SK-N-SH treated with all-trans-retinoic acid at 6 μM for 48 hours (cell line): Measurements from ENCODE around the gene FPR3.

Experiments used
- ATAC-seq: fragments of 200-7000 bp; cut with Tn5 transposase; 3 replicates; pipeline ENCODE4 v1.9.1; 2020; ENCODE audit warnings: mild to moderate bottlenecking, moderate library complexity
- ARNTL ChIP-seq: fragments of 450-650 bp; formaldehyde crosslinking; IDR thresholded peaks from 2 replicates; pipeline ENCODE4 v1.5.0; 2020; ENCODE audit warnings: low read depth, mild to moderate bottlenecking, moderate library complexity, borderline replicate concordance
- BACH2 ChIP-seq: fragments of 250-450 bp; sonication (Bioruptor Pico); IDR thresholded peaks from 2 replicates; pipeline ENCODE4 v1.9.0; 2021; ENCODE audit warnings: mild to moderate bottlenecking, borderline replicate concordance
- CSDC2 ChIP-seq: fragments of 250-450 bp; sonication (Bioruptor Pico); IDR thresholded peaks from 2 replicates; pipeline ENCODE4 v1.5.0; 2020; ENCODE audit warnings: mild to moderate bottlenecking, moderate library complexity
- ESRRG ChIP-seq: fragments of 250-450 bp; sonication (Bioruptor Pico); IDR thresholded peaks from 2 replicates; pipeline ENCODE4 v1.6.1; 2021; ENCODE audit warnings: mild to moderate bottlenecking
- GLIS3 ChIP-seq: fragments of 250-450 bp; sonication (Bioruptor Pico); IDR thresholded peaks from 2 replicates; pipeline ENCODE4 v1.5.0; 2020; ENCODE audit warnings: mild to moderate bottlenecking, moderate library complexity
- ISL1 ChIP-seq: fragments of 250-450 bp; sonication (Bioruptor Pico); IDR thresholded peaks from 2 replicates; pipeline ENCODE4 v2.1.2; 2022; ENCODE audit warnings: mild to moderate bottlenecking, moderate library complexity
- OSR1 ChIP-seq: fragments of 250-450 bp; sonication (Bioruptor Pico); IDR thresholded peaks from 2 replicates; pipeline ENCODE4 v1.8.0; 2022; ENCODE audit warnings: moderate library complexity, mild to moderate bottlenecking, inconsistent platforms
- PPARA ChIP-seq: fragments of 250-450 bp; sonication (Bioruptor Pico); IDR thresholded peaks from 2 replicates; pipeline ENCODE4 v1.5.0; 2020; ENCODE audit warnings: mild to moderate bottlenecking, borderline replicate concordance
- RARB ChIP-seq: fragments of 250-450 bp; sonication (Bioruptor Pico); IDR thresholded peaks from 2 replicates; pipeline ENCODE4 v1.8.0; 2021; ENCODE audit warnings: mild to moderate bottlenecking, moderate library complexity
- SNAI2 ChIP-seq: fragments of 250-450 bp; sonication (Bioruptor Pico); IDR thresholded peaks from 2 replicates; pipeline ENCODE4 v1.5.0; 2020; ENCODE audit warnings: mild to moderate bottlenecking, moderate library complexity
- TCF4 ChIP-seq: fragments of 250-450 bp; sonication (Bioruptor Pico); IDR thresholded peaks from 2 replicates; pipeline ENCODE4 v1.8.0; 2021; ENCODE audit warnings: mild to moderate bottlenecking, moderate library complexity, borderline replicate concordance
- TOX ChIP-seq: fragments of 250-450 bp; sonication (Bioruptor Pico); IDR thresholded peaks from 2 replicates; pipeline ENCODE4 v1.8.0; 2021; ENCODE audit warnings: mild to moderate bottlenecking, moderate library complexity, borderline replicate concordance
- ZC3H10 ChIP-seq: fragments of 250-450 bp; sonication (Bioruptor Pico); IDR thresholded peaks from 2 replicates; pipeline ENCODE4 v1.5.1; 2021; ENCODE audit warnings: mild to moderate bottlenecking, moderate library complexity
- ZFP3 ChIP-seq: fragments of 250-450 bp; sonication (Bioruptor Pico); IDR thresholded peaks from 2 replicates; pipeline ENCODE4 v1.5.0; 2020; ENCODE audit warnings: mild to moderate bottlenecking, moderate library complexity
- ZFP30 ChIP-seq: fragments of 450-650 bp; formaldehyde crosslinking; IDR thresholded peaks from 2 replicates; pipeline ENCODE4 v1.5.0; 2022; ENCODE audit warnings: mild to moderate bottlenecking, moderate library complexity
- ZNF565 ChIP-seq: fragments of 450-650 bp; formaldehyde crosslinking; conservative IDR thresholded peaks from 2 replicates; pipeline ENCODE4 v1.5.0; 2020; ENCODE audit warnings: low read depth, mild to moderate bottlenecking, moderate library complexity
- ZNF70 ChIP-seq: fragments of 450-650 bp; formaldehyde crosslinking; IDR thresholded peaks from 2 replicates; pipeline ENCODE4 v1.5.0; 2020; ENCODE audit warnings: mild to moderate bottlenecking, moderate library complexity
- TF ChIP-seq, protein P1 (sequence below): fragments of 250-450 bp; sonication (Bioruptor Pico); IDR thresholded peaks from 2 replicates; pipeline ENCODE4 v1.8.0; 2020; ENCODE audit warnings: mild to moderate bottlenecking, moderate library complexity, borderline replicate concordance
- TF ChIP-seq, protein P2 (sequence below): fragments of 250-450 bp; sonication (Bioruptor Pico); IDR thresholded peaks from 2 replicates; pipeline ENCODE4 v1.5.0; 2020; ENCODE audit warnings: mild to moderate bottlenecking, moderate library complexity
- TF ChIP-seq, protein P3 (sequence below): fragments of 250-450 bp; sonication (Bioruptor Pico); IDR thresholded peaks from 2 replicates; pipeline ENCODE4 v1.5.1; 2020; ENCODE audit warnings: low read depth, mild to moderate bottlenecking, moderate library complexity
- TF ChIP-seq, protein P4 (sequence below): fragments of 250-450 bp; sonication (Bioruptor Pico); IDR thresholded peaks from 2 replicates; pipeline ENCODE4 v1.5.1; 2021; ENCODE audit warnings: mild to moderate bottlenecking, moderate library complexity

The FPR3 gene

DNA sequence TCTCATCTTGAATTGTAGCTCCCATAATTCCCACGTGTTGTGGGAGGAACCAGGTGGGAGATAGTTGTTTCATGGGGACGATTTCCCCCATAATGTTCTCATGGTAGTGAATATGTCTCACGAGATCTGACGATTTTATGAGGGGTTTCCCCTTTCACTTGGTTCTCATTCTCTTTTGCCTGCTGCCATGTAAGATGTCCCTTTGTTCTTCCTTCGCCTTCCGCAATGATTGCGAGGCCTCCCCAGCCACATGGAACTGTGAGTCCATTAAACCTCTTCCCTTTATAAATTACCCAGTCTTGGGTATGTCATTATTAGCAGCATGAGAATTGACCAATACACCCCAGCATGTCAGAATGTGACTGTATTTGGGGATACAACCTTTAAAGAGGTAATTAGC, 39.4 kb upstream of the FPR3 start:
- no peak for ATAC-seq
- TF ChIP-seq ZFP3 (no peak), ISL1 (no peak), ESRRG (no peak), ZFP30 (CRISPR knock-in tag) (no peak), ZNF565 (CRISPR knock-in tag) (no peak), ARNTL (CRISPR knock-in tag) (no peak), ZC3H10 (CRISPR knock-in tag) (no peak), SNAI2 (no peak), ZNF70 (CRISPR knock-in tag) (no peak), RARB (CRISPR knock-in tag) (no peak), TOX (no peak), BACH2 (CRISPR knock-in tag) (no peak), GLIS3 (no peak), PPARA (no peak), TCF4 (CRISPR knock-in tag) (no peak)
- TF ChIP-seq, protein P1, sequence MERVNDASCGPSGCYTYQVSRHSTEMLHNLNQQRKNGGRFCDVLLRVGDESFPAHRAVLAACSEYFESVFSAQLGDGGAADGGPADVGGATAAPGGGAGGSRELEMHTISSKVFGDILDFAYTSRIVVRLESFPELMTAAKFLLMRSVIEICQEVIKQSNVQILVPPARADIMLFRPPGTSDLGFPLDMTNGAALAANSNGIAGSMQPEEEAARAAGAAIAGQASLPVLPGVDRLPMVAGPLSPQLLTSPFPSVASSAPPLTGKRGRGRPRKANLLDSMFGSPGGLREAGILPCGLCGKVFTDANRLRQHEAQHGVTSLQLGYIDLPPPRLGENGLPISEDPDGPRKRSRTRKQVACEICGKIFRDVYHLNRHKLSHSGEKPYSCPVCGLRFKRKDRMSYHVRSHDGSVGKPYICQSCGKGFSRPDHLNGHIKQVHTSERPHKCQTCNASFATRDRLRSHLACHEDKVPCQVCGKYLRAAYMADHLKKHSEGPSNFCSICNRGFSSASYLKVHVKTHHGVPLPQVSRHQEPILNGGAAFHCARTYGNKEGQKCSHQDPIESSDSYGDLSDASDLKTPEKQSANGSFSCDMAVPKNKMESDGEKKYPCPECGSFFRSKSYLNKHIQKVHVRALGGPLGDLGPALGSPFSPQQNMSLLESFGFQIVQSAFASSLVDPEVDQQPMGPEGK (CRISPR knock-in tag) = no peak
- TF ChIP-seq, protein P2, sequence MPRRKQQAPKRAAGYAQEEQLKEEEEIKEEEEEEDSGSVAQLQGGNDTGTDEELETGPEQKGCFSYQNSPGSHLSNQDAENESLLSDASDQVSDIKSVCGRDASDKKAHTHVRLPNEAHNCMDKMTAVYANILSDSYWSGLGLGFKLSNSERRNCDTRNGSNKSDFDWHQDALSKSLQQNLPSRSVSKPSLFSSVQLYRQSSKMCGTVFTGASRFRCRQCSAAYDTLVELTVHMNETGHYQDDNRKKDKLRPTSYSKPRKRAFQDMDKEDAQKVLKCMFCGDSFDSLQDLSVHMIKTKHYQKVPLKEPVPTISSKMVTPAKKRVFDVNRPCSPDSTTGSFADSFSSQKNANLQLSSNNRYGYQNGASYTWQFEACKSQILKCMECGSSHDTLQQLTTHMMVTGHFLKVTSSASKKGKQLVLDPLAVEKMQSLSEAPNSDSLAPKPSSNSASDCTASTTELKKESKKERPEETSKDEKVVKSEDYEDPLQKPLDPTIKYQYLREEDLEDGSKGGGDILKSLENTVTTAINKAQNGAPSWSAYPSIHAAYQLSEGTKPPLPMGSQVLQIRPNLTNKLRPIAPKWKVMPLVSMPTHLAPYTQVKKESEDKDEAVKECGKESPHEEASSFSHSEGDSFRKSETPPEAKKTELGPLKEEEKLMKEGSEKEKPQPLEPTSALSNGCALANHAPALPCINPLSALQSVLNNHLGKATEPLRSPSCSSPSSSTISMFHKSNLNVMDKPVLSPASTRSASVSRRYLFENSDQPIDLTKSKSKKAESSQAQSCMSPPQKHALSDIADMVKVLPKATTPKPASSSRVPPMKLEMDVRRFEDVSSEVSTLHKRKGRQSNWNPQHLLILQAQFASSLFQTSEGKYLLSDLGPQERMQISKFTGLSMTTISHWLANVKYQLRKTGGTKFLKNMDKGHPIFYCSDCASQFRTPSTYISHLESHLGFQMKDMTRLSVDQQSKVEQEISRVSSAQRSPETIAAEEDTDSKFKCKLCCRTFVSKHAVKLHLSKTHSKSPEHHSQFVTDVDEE = no peak
- TF ChIP-seq, protein P3, sequence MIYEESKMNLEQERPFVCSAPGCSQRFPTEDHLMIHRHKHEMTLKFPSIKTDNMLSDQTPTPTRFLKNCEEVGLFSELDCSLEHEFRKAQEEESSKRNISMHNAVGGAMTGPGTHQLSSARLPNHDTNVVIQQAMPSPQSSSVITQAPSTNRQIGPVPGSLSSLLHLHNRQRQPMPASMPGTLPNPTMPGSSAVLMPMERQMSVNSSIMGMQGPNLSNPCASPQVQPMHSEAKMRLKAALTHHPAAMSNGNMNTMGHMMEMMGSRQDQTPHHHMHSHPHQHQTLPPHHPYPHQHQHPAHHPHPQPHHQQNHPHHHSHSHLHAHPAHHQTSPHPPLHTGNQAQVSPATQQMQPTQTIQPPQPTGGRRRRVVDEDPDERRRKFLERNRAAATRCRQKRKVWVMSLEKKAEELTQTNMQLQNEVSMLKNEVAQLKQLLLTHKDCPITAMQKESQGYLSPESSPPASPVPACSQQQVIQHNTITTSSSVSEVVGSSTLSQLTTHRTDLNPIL (CRISPR knock-in tag) = no peak

DNA sequence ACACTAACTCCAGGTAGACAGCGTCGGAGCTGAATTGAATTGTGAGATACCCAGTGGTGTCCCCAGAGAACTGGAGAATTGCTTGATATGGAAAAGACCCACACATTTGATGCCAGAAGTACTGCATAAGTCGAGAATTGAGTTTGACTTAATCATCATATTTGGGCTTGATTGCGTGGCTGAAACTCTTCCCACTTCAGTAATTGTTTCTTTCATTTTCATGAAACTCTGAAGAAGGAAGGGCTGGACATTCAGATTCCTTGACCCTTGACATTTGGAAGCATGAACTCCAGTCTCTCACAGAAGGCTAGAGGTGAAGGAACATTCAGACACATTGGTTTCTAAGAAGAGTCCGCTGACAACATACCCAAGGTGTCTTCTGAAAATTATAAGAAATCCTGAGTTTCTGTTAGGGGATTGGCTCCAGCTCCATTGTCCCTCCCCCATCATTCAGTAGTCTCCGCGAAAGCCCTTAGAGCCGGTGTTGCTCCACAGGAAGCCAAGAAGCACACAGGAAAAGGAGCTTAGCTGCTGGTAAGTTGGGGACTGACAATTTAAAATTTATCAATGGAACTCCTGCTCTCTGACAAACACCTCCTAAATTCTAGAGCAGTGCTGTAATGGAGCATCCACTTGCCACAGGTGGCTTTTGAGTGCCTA, 34.1 kb upstream of the FPR3 start, which contains the start of gene FPR2:
FPR2 (plus strand) TSS at position 484 of the 660 bp plus-strand sequence. CDS start 7,479 bp downstream, outside the sequence.
- ATAC-seq = no peak
- TF ChIP-seq TCF4 (CRISPR knock-in tag) (no peak), ARNTL (CRISPR knock-in tag) (no peak), SNAI2 (no peak), ZFP3 (no peak), ZNF70 (CRISPR knock-in tag) (no peak), RARB (CRISPR knock-in tag) (no peak), TOX (no peak), ZC3H10 (CRISPR knock-in tag) (no peak), ZNF565 (CRISPR knock-in tag) (no peak), PPARA (no peak)
- TF ChIP-seq, protein P4, sequence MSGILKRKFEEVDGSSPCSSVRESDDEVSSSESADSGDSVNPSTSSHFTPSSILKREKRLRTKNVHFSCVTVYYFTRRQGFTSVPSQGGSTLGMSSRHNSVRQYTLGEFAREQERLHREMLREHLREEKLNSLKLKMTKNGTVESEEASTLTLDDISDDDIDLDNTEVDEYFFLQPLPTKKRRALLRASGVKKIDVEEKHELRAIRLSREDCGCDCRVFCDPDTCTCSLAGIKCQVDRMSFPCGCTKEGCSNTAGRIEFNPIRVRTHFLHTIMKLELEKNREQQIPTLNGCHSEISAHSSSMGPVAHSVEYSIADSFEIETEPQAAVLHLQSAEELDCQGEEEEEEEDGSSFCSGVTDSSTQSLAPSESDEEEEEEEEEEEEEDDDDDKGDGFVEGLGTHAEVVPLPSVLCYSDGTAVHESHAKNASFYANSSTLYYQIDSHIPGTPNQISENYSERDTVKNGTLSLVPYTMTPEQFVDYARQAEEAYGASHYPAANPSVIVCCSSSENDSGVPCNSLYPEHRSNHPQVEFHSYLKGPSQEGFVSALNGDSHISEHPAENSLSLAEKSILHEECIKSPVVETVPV = no peak
- TF ChIP-seq, protein P3 (CRISPR knock-in tag) = no peak
- TF ChIP-seq, all 23 proteins: peak for 0

DNA sequence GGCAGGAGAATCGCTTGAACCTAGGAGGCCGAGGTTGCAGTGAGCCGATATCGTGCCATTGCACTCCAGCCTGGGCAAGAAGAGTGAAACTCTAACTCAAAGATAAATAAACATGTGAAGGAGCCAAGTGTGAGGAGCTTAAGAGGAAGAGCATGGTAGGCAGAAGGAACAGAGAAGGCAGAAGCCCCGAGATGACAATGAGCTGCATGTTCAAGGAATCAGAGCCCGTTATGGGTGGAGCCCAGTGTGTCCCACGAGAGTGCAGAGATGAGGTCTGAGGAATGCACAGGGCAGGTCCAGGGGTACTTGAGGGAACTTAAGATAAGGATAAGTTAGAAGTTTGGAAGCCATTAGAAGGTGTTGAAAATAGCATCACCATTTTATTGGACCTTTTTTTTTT, 33.3 kb upstream of the FPR3 start:
- TF ChIP-seq, protein P4 = no peak
- TF ChIP-seq, protein P3 (CRISPR knock-in tag) = no peak
- TF ChIP-seq ARNTL (CRISPR knock-in tag) (no peak), TCF4 (CRISPR knock-in tag) (no peak), OSR1 (CRISPR knock-in tag) (no peak), ZFP30 (CRISPR knock-in tag) (no peak), CSDC2 (CRISPR knock-in tag) (no peak)
- TF ChIP-seq, protein P1 (CRISPR knock-in tag) = no peak
- ATAC-seq = no peak
